Loucy (cell line): Measurements from ENCODE around the gene UBAC2.

Experiments used
- H2AFZ ChIP-seq: fragments of 200-600 bp; sonication (generic); 2 replicates; pipeline ENCODE4 v1.6.0; 2016; ENCODE audit warnings: antibody characterized with exemption, mild to moderate bottlenecking, low read length, moderate library complexity
- H3F3A ChIP-seq: fragments of 200-600 bp; 2 replicates; pipeline ENCODE4 v1.6.0; 2016; ENCODE audit warnings: antibody characterized with exemption, low read depth, mild to moderate bottlenecking
- H3K27me3 ChIP-seq: fragments of 200-600 bp; sonication (generic); 2 replicates; pipeline ENCODE4 v1.6.1; 2014; ENCODE audit warnings: low read length, mild to moderate bottlenecking; ENCODE audit not compliant: insufficient read depth, poor library complexity, severe bottlenecking
- H3K36me3 ChIP-seq: fragments of 200-600 bp; sonication (generic); 2 replicates; pipeline ENCODE4 v1.6.1; 2016; ENCODE audit warnings: low read length; ENCODE audit not compliant: insufficient read depth
- H3K4me1 ChIP-seq: fragments of 200-600 bp; sonication (generic); 2 replicates; pipeline ENCODE4 v1.5.1; 2014; ENCODE audit warnings: low read length, mild to moderate bottlenecking; ENCODE audit not compliant: insufficient read depth, poor library complexity, severe bottlenecking
- H3K4me2 ChIP-seq: fragments of 200-600 bp; sonication (generic); 2 replicates; pipeline ENCODE4 v1.6.0; 2014; ENCODE audit warnings: antibody characterized with exemption, low read length, low read depth, mild to moderate bottlenecking; ENCODE audit not compliant: poor library complexity, severe bottlenecking
- H3K4me3 ChIP-seq: fragments of 200-600 bp; sonication (generic); 2 replicates; pipeline ENCODE4 v1.5.1; 2014; ENCODE audit warnings: low read length, mild to moderate bottlenecking, mixed read lengths; ENCODE audit not compliant: poor library complexity, severe bottlenecking
- H3K79me2 ChIP-seq: fragments of 200-600 bp; sonication (generic); 2 replicates; pipeline ENCODE4 v1.6.1; 2014; ENCODE audit warnings: low read length; ENCODE audit not compliant: insufficient read depth
- H3K9ac ChIP-seq: fragments of 200-600 bp; sonication (generic); 2 replicates; pipeline ENCODE4 v1.6.0; 2014; ENCODE audit warnings: mild to moderate bottlenecking, low read depth, low read length, moderate library complexity; ENCODE audit not compliant: poor library complexity, severe bottlenecking
- H3K9me2 ChIP-seq: fragments of 200-600 bp; sonication (generic); replicated peaks from 2 replicates; pipeline ENCODE4 v1.6.1; 2016; ENCODE audit warnings: low read depth, low read length, mixed read lengths
- H3K9me3 ChIP-seq: fragments of 200-600 bp; sonication (generic); 2 replicates; pipeline ENCODE4 v1.6.1; 2014; ENCODE audit warnings: mild to moderate bottlenecking, antibody characterized with exemption, low read length, low read depth; ENCODE audit not compliant: insufficient read depth
- H4K20me1 ChIP-seq: fragments of 200-600 bp; sonication (generic); 2 replicates; pipeline ENCODE4 v1.6.0; 2014; ENCODE audit warnings: antibody characterized with exemption, low read length, mild to moderate bottlenecking; ENCODE audit not compliant: insufficient read depth, poor library complexity, severe bottlenecking
- CTCF ChIP-seq: fragments of 200-600 bp; sonication (generic); conservative IDR thresholded peaks from 2 replicates; pipeline ENCODE4 v1.5.1; 2014; ENCODE audit warnings: mild to moderate bottlenecking, antibody characterized with exemption, low read length
- EZH2phosphoT487 ChIP-seq: fragments of 200-600 bp; IDR thresholded peaks from 2 replicates; pipeline ENCODE4 v1.6.1; 2018; ENCODE audit warnings: antibody characterized with exemption, mild to moderate bottlenecking, moderate library complexity, borderline replicate concordance

UBAC2 gene

GRCh38 chr13:99294958-99295357 is 94.3 kb downstream of the UBAC2 start:
- H3K9ac ChIP-seq: no peak overlapping the region
- no peak overlapping the region for H3K4me2 ChIP-seq
- H4K20me1 ChIP-seq: peaks cover 21% of the 10 kb centered on the region
- H2AFZ ChIP-seq: no peak overlapping the region
- H3K79me2 ChIP-seq: peaks cover 14% of the 10 kb centered on the region; the same call in 1 of the 2 replicates
- TF ChIP-seq EZH2phosphoT487 (no peak), CTCF (no peak)
- H3K4me3 ChIP-seq: no peak overlapping the region
- H3F3A ChIP-seq: no peaks in the 10 kb centered on the region
- H3K9me2 ChIP-seq: no peaks in the 10 kb centered on the region
- H3K36me3 ChIP-seq: peaks cover 25% of the 10 kb centered on the region; the same call in 1 of the 2 replicates
- H3K27me3 ChIP-seq: no peaks in the 10 kb centered on the region
- H3K9me3 ChIP-seq: no peaks in the 10 kb centered on the region
- H3K4me1 ChIP-seq: no peaks in the 10 kb centered on the region

GRCh38 chr13:99295488-99296252 is 95.0 kb downstream of the UBAC2 start:
- Histone ChIP-seq H3K4me3 (no peak overlapping the region), H2AFZ (no peak overlapping the region), H3K9ac (no peak overlapping the region), H3F3A (no peaks in the 10 kb centered on the region), H3K27me3 (no peaks in the 10 kb centered on the region), H3K4me1 (no peaks in the 10 kb centered on the region), H3K36me3 (peaks cover 23% of the 10 kb centered on the region; the same call in 1 of the 2 replicates), H3K9me3 (no peaks in the 10 kb centered on the region), H3K4me2 (no peak overlapping the region), H4K20me1 (peaks cover 21% of the 10 kb centered on the region), H3K9me2 (no peaks in the 10 kb centered on the region), H3K79me2 (0 out of 2 replicates have a peak, but pooled peaks cover 12% of the 10 kb centered on the region)
- TF ChIP-seq EZH2phosphoT487: no peak
- TF ChIP-seq CTCF: no peak

- TF ChIP-seq CTCF (no peak), EZH2phosphoT487 (no peak)
- Histone ChIP-seq H3K9me3 (no peaks in the 10 kb centered on the region), H2AFZ (no peak overlapping the region), H3K4me1 (no peaks in the 10 kb centered on the region), H3K9me2 (no peaks in the 10 kb centered on the region), H3K4me2 (no peak overlapping the region), H3K9ac (no peak overlapping the region), H3K79me2 (0 out of 2 replicates have a peak, but pooled peaks cover 12% of the 10 kb centered on the region), H3F3A (no peaks in the 10 kb centered on the region), H4K20me1 (peaks cover 21% of the 10 kb centered on the region), H3K27me3 (no peaks in the 10 kb centered on the region), H3K4me3 (no peak overlapping the region), H3K36me3 (peaks cover 23% of the 10 kb centered on the region; the same call in 1 of the 2 replicates)
Observed at GRCh38 chr13:99296398-99296797, 95.7 kb downstream of the UBAC2 start.
